SU-DHL-6 (cell line): ENCODE measurements around the gene GLDN.

Source experiments
- H2AFZ ChIP-seq: fragments of 200-600 bp; sonication (generic); 2 replicates; pipeline ENCODE4 v1.6.1; 2014; ENCODE audit warnings: low read depth, mild to moderate bottlenecking, moderate library complexity, mixed read lengths, antibody characterized with exemption, low read length; ENCODE audit not compliant: severe bottlenecking
- H3F3A ChIP-seq: fragments of 200-600 bp; shearing (Covaris generic); 2 replicates; pipeline ENCODE4 v1.6.0; 2016; ENCODE audit warnings: antibody characterized with exemption, mild to moderate bottlenecking; ENCODE audit not compliant: insufficient read depth
- H3K27ac ChIP-seq: fragments of 200-600 bp; sonication (generic); 2 replicates; pipeline ENCODE4 v1.5.1; 2016; ENCODE audit warnings: low read depth, mild to moderate bottlenecking, low read length, moderate library complexity, mixed read lengths
- H3K27me3 ChIP-seq: fragments of 200-600 bp; sonication (generic), shearing (Covaris generic); 2 replicates; pipeline ENCODE4 v1.6.0; 2014; ENCODE audit warnings: mild to moderate bottlenecking, low read length
- H3K36me3 ChIP-seq: fragments of 200-600 bp; sonication (generic); 2 replicates; pipeline ENCODE4 v1.6.1; 2014; ENCODE audit warnings: mild to moderate bottlenecking, low read length, mixed read lengths
- H3K4me2 ChIP-seq: fragments of 300-600, 200-600 bp; shearing (Covaris generic), sonication (generic); 2 replicates; pipeline ENCODE4 v1.6.0; 2014; ENCODE audit warnings: low read length, low read depth, mild to moderate bottlenecking; ENCODE audit not compliant: poor library complexity, severe bottlenecking
- H3K4me3 ChIP-seq: fragments of 200-600 bp; sonication (generic); 2 replicates; pipeline ENCODE4 v1.5.1; 2014; ENCODE audit warnings: antibody characterized with exemption, low read length, mild to moderate bottlenecking, mixed read lengths; ENCODE audit not compliant: insufficient read depth, poor library complexity, severe bottlenecking
- H3K79me2 ChIP-seq: fragments of 200-600 bp; sonication (generic); 2 replicates; pipeline ENCODE4 v1.6.1; 2014; ENCODE audit warnings: mild to moderate bottlenecking, low read length, moderate library complexity; ENCODE audit not compliant: insufficient read depth
- H3K9ac ChIP-seq: fragments of 200-600 bp; sonication (generic); 2 replicates; pipeline ENCODE4 v1.7.0; 2014; ENCODE audit warnings: mild to moderate bottlenecking, low read length
- H3K9me2 ChIP-seq: fragments of 200-600 bp; sonication (generic); replicated peaks from 2 replicates; pipeline ENCODE4 v1.6.1; 2014; ENCODE audit warnings: low read length; ENCODE audit not compliant: insufficient read depth
- H3K9me3 ChIP-seq: fragments of 200-600 bp; sonication (generic); 2 replicates; pipeline ENCODE4 v1.6.1; 2014; ENCODE audit warnings: low read length, mixed read lengths; ENCODE audit not compliant: insufficient read depth
- H4K20me1 ChIP-seq: fragments of 200-600 bp; sonication (generic); 2 replicates; pipeline ENCODE4 v1.6.1; 2014; ENCODE audit warnings: low read depth, mild to moderate bottlenecking, antibody characterized with exemption, low read length, moderate library complexity, mixed read lengths
- EZH2phosphoT487 ChIP-seq: fragments of 200-600 bp; sonication (generic), shearing (Covaris generic); conservative IDR thresholded peaks from 2 replicates; pipeline ENCODE4 v1.6.1; 2018; ENCODE audit warnings: mild to moderate bottlenecking, antibody characterized with exemption, low read length, moderate library complexity, mixed read lengths
- TF ChIP-seq, protein P1 (sequence below): fragments of 200-600 bp; sonication (generic); IDR thresholded peaks from one replicate; pipeline ENCODE4 v1.5.1; 2017; ENCODE audit warnings: antibody characterized with exemption, mild to moderate bottlenecking, low read length, moderate library complexity; ENCODE audit not compliant: insufficient read depth, poor library complexity, severe bottlenecking

Gene GLDN

GRCh38 chr15:51378406-51378805 is 37.0 kb downstream of the GLDN start:
- H3K9me3 ChIP-seq: no peaks in the 10 kb centered on the region
- no peak overlapping the region for H2AFZ ChIP-seq
- H3K27ac ChIP-seq: no peak overlapping the region
- H3K36me3 ChIP-seq: no peaks in the 10 kb centered on the region
- TF ChIP-seq EZH2phosphoT487: no peak
- TF ChIP-seq, protein P1, sequence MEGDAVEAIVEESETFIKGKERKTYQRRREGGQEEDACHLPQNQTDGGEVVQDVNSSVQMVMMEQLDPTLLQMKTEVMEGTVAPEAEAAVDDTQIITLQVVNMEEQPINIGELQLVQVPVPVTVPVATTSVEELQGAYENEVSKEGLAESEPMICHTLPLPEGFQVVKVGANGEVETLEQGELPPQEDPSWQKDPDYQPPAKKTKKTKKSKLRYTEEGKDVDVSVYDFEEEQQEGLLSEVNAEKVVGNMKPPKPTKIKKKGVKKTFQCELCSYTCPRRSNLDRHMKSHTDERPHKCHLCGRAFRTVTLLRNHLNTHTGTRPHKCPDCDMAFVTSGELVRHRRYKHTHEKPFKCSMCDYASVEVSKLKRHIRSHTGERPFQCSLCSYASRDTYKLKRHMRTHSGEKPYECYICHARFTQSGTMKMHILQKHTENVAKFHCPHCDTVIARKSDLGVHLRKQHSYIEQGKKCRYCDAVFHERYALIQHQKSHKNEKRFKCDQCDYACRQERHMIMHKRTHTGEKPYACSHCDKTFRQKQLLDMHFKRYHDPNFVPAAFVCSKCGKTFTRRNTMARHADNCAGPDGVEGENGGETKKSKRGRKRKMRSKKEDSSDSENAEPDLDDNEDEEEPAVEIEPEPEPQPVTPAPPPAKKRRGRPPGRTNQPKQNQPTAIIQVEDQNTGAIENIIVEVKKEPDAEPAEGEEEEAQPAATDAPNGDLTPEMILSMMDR: no peak
- H3K4me2 ChIP-seq: no peak overlapping the region
- H3K79me2 ChIP-seq: no peaks in the 10 kb centered on the region
- H4K20me1 ChIP-seq: no peaks in the 10 kb centered on the region
- H3K9me2 ChIP-seq: no peaks in the 10 kb centered on the region
- H3K4me3 ChIP-seq: no peak overlapping the region
- H3K27me3 ChIP-seq: no peaks in the 10 kb centered on the region
- no peaks in the 10 kb centered on the region for H3F3A ChIP-seq
- H3K9ac ChIP-seq: no peak overlapping the region

- H3K27ac ChIP-seq: no peak overlapping the region
- no peak overlapping the region for H3K9ac ChIP-seq
- H3K4me3 ChIP-seq: no peak overlapping the region
- no peaks in the 10 kb centered on the region for H3K79me2 ChIP-seq
- no peaks in the 10 kb centered on the region for H3K36me3 ChIP-seq
- H3F3A ChIP-seq: no peaks in the 10 kb centered on the region
- H2AFZ ChIP-seq: no peak overlapping the region
- no peak for TF ChIP-seq EZH2phosphoT487
- TF ChIP-seq, protein P1: no peak
- H3K9me2 ChIP-seq: no peaks in the 10 kb centered on the region
- H3K27me3 ChIP-seq: no peaks in the 10 kb centered on the region
- no peaks in the 10 kb centered on the region for H4K20me1 ChIP-seq
- no peaks in the 10 kb centered on the region for H3K9me3 ChIP-seq
- H3K4me2 ChIP-seq: no peak overlapping the region
Measured at GRCh38 chr15:51379390-51379789, 37.9 kb downstream of the GLDN start.

DNA sequence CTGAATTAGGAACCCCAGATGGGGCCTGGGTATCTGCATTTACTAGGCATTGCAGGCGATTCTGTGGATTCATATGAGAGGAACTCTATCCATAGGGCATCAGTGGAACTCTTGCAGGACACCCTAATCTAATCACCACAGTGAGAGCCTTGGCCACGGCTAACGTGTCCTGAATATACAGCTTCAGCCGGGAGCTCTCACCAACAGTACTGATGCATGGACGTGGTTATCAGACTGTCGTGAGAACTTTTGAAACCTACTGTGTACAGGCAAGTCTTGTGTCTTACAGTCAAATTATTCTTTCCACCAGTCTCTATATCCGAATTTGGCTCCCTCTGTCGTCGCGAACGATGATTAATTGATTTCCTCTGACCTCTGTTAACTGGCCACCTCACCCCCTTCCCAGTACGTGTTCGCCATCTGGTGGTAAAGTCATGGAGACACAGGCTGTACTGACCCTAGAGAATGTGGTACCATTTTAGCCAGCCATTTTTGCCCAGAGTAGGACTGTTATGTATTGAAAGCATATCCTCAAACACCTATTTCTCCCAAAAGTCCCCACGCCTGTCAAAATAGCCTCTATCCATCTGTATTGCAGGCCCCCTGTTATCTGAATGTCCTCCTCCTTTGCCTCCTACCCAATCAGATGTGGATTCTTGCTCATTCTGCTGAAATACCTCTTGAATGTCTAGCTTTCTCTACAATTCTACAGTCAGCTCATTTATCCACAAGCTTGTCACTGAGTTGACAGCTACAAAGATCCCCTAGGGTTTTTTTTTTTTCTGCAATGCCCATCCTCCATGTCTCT is 39.7 kb downstream of the GLDN start:
- Histone ChIP-seq H3K9me3 (no peaks in the 10 kb centered on the region), H3K4me3 (no peak overlapping the region), H3K79me2 (no peaks in the 10 kb centered on the region), H3K9ac (no peak overlapping the region), H3F3A (no peaks in the 10 kb centered on the region), H3K4me2 (no peak overlapping the region), H3K9me2 (no peaks in the 10 kb centered on the region), H3K36me3 (no peaks in the 10 kb centered on the region), H4K20me1 (no peaks in the 10 kb centered on the region), H3K27me3 (no peaks in the 10 kb centered on the region), H2AFZ (no peak overlapping the region), H3K27ac (no peak overlapping the region)
- no peak for TF ChIP-seq EZH2phosphoT487
- TF ChIP-seq, protein P1: peak; percentile 75
